ENCODE data around the gene NCF2.
"Not testable (repeated sequence)": the region's sequence is repeated elsewhere in the genome, so short reads cannot be mapped to it uniquely, and the experiment has no call there.

NCF2 gene

GRCh38 chr1:183590244-183591191, at the start of gene NCF2:
Gene NCF2 (minus strand): TSS chr1:183590459. CDS start chr1:183590329, 130 bp downstream.
- DNase-seq (ENCODE audit: low spot score), result no peak

GRCh38 chr1:183638649-183639387, 48.6 kb upstream of the NCF2 start:
- no peak for DNase-seq (ENCODE audit: low spot score)

GRCh38 chr1:183636783-183637182, 46.5 kb upstream of the NCF2 start:
- DNase-seq (ENCODE audit: low spot score), result no peak

- DNase-seq (ENCODE audit: low spot score), result no peak
Measured at GRCh38 chr1:183636334-183636682, 46.0 kb upstream of the NCF2 start.

GRCh38 chr1:183635606-183636333, 45.5 kb upstream of the NCF2 start, which contains the start of gene ARPC5:
Gene ARPC5 (minus strand): TSS chr1:183635783. CDS start chr1:183635659, 124 bp downstream.
- peak; percentile 84 for DNase-seq (ENCODE audit: low spot score)

GRCh38 chr1:183635099-183635605, 44.9 kb upstream of the NCF2 start:
- DNase-seq (ENCODE audit: low spot score), result no peak

GRCh38 chr1:183634429-183635065, 44.3 kb upstream of the NCF2 start:
- no peak for DNase-seq (ENCODE audit: low spot score)

- peak; percentile 48 for DNase-seq (ENCODE audit: low spot score)
Measured at GRCh38 chr1:183633676-183634343, 43.6 kb upstream of the NCF2 start.

- DNase-seq (ENCODE audit: low spot score), result no peak
Measured at GRCh38 chr1:183632964-183633363, 42.7 kb upstream of the NCF2 start.

- DNase-seq (ENCODE audit: low spot score), result no peak
Measured at GRCh38 chr1:183632114-183632513, 41.9 kb upstream of the NCF2 start.

GRCh38 chr1:183630748-183631147, 40.5 kb upstream of the NCF2 start:
- DNase-seq (ENCODE audit: low spot score), result no peak

GRCh38 chr1:183628537-183628936, 38.3 kb upstream of the NCF2 start:
- DNase-seq (ENCODE audit: low spot score), result no peak

GRCh38 chr1:183626236-183626635, 36.0 kb upstream of the NCF2 start:
- DNase-seq (ENCODE audit: low spot score), result not testable (repeated sequence)

- DNase-seq (ENCODE audit: low spot score), result peak; percentile 60
Measured at GRCh38 chr1:183622884-183623785, 32.9 kb upstream of the NCF2 start.

GRCh38 chr1:183622013-183622412, 31.8 kb upstream of the NCF2 start:
- DNase-seq (ENCODE audit: low spot score), result no peak

- DNase-seq (ENCODE audit: low spot score), result no peak
Measured at GRCh38 chr1:183620311-183620710, 30.1 kb upstream of the NCF2 start.

- no peak for DNase-seq (ENCODE audit: low spot score)
Measured at GRCh38 chr1:183619781-183620180, 29.5 kb upstream of the NCF2 start.

- DNase-seq (ENCODE audit: low spot score), result not testable (repeated sequence)
Measured at GRCh38 chr1:183618202-183618601, 27.9 kb upstream of the NCF2 start.

GRCh38 chr1:183612975-183613374, 22.7 kb upstream of the NCF2 start:
- DNase-seq (ENCODE audit: low spot score), result not testable (repeated sequence)

GRCh38 chr1:183612407-183612806, 22.1 kb upstream of the NCF2 start:
- no peak for DNase-seq (ENCODE audit: low spot score)

Data from hematopoietic multipotent progenitor cell treated with erythropoietin and hydrocortisone succinate and interleukin-3 and kit ligand, for 17 days (in vitro differentiated cells).